Activated T-helper 1 cell treated with Interleukin-2 at 50 U/mL for 16 hours (primary cell): Measurements from ENCODE around the gene NDUFS8.

Source experiments
- DNase-seq: peaks from one replicate; pipeline ENCODE4 v3.0.0-alpha.2; 2020; ENCODE audit warnings: low read depth

NDUFS8 gene

DNA sequence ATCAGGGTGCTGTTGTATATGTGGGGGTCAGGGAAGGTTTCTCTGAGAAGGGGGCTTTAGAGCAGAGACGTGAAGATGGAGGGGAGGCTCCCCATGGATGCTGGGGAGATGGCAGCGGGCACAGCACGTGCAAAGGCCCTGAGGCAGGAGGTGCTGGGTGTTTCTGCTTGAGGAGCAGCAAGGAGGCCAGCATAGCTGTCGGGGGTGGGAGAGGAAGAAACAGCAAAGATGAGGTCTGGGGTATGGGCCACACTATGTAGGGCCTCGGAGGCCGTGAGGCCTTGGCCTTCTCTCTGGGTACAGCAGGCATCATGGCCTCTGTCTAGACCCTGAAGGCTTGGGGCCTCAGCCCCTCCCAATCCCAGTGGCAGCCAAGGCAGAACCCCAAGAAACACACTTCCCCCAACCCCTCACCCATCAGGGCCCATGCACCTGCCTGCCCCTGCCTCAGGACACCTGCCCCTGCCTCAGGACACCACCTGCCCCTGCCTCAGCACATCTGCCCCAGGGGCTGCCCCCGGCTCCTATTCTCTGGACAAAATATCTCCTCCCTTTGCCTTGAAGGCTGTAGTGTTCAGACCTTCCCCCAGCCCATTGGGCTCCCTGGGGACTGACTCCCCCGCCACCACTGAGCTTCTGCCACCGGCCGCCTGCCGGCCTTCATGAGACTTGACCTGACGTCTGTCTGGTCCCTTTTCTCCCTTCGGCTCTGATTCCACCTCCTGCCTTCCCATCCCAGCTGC, 14.1 kb upstream of the NDUFS8 start:
- DNase-seq: no peak

DNA sequence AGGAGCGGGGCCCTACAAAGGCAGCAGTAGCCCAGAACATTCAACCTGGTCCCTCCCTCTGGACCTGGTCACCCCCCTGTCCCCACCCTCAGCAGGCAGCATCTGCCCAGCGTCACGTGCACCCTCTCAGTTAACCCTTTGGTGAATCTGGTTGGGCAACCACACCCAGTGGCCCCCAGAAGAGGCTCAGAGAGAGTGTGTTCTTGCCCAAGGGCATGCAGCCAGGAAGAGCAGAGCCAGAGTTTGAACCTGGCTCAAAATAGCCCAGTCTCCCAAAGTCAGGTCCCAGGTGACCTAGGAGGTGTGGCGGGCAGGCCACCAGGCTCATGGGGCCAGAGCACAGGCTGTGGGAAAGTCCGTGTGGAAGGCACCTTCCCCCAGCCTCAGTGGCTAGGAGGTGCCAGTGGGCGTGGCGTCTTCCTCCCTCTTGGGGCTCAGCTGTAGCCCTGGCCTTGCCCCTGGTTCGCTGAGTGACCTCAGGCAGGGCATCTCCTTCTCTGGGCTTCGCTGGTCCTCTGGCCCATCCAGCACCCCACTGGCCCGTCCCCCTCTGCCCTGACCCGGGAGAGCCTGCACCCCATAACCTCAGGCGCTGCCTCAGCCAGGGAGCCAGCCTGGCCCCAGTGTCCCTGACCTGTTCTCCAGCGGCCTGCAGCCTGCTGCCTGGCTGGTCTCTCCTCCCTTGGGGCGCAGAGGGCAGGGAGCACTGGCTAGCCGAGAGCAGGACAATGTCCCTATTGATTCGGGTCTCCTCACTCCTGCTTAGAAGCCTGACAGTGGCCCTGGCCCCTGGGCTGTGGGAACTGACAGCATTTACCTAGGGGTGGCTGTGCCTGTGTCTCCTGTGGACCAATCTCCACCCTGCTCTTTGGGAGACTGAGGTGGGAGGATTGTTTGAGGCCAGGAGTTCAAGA, 13.3 kb upstream of the NDUFS8 start:
- DNase-seq: no peak

DNA sequence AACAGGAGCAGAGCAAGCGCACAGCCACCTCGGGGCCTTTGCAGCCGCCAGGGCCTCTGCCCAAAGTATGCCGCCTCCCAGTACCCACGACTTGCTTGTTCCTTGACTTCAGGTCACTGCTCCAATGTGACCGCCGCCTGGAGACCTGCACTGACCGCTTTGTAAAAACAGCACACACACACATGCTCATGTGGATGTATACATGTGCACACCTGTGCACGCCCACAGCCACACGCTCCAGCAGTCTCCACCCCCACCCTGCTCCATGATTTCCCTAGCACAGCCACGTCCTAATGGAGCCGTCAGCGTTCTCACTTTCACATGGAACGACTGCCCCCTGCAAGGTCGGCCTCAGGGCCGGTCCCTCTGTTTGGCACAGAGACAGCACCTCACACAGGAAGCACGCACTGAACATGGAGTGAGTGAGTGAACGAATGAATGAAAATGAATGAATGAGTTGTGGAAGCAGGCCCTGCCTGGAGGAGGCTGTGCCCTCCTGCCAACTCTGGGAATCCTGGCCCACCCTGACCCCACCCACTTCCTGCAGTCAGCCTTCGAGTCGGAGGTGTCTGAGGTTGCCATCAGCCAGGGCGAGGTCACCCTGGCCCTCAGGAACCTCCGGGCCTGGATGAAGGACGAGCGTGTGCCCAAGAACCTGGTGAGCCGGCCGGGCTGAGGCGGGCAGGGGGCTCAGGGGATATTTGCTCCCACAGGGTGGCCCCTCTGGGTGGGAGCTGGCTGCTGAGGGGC, 12.3 kb upstream of the NDUFS8 start:
- no peak for DNase-seq

- DNase-seq: no peak
Measured at GRCh38 chr11:68018730-68019190, 11.7 kb upstream of the NDUFS8 start.

DNA sequence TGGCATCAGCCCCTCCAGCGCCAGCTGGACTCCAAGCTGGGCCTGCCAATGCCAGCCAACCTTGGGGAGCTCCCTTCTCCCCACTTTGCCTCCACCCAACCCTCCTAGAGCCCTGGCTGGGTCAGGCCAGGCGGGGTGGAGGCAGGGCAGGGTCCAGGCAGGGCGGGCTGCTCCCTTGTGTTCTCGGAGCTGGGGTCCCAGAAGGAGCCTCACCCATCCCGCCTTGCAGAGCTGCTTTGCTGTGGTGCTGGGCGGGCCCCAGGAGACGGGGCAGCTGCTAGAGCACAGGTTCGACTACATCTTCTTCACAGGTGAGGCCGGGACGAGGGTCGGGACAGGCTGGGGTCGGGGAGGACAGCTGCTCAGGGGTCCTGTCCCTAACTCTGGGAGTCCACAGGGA, 11.0 kb upstream of the NDUFS8 start:
- no peak for DNase-seq

GRCh38 chr11:68020575-68020974, 9.9 kb upstream of the NDUFS8 start:
- no peak for DNase-seq

- no peak for DNase-seq
Measured at GRCh38 chr11:68021167-68021787, 9.2 kb upstream of the NDUFS8 start.

GRCh38 chr11:68022531-68022930, 8.0 kb upstream of the NDUFS8 start:
- DNase-seq: no peak

DNA sequence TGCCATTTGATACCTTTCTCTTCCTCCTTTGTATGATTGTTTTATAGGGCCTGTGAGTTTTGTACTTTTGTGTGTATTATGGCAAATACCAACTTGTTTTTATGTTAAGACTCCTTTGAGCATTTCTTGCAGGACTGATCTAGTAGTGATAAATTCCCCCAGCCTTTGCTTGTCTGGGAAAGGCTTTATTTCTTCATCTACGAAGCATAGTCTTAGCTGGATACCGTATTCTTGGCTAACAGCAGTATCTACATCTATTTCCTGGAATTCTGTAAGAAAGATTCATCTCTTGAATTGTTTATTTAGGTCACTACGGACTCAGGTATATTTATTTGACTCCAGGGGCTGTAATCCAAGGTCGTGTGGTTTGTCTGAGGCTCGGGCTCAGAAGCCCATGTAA, 6.0 kb upstream of the NDUFS8 start:
- no peak for DNase-seq

- no peak for DNase-seq
Measured at GRCh38 chr11:68025047-68025446, 5.4 kb upstream of the NDUFS8 start.

DNA sequence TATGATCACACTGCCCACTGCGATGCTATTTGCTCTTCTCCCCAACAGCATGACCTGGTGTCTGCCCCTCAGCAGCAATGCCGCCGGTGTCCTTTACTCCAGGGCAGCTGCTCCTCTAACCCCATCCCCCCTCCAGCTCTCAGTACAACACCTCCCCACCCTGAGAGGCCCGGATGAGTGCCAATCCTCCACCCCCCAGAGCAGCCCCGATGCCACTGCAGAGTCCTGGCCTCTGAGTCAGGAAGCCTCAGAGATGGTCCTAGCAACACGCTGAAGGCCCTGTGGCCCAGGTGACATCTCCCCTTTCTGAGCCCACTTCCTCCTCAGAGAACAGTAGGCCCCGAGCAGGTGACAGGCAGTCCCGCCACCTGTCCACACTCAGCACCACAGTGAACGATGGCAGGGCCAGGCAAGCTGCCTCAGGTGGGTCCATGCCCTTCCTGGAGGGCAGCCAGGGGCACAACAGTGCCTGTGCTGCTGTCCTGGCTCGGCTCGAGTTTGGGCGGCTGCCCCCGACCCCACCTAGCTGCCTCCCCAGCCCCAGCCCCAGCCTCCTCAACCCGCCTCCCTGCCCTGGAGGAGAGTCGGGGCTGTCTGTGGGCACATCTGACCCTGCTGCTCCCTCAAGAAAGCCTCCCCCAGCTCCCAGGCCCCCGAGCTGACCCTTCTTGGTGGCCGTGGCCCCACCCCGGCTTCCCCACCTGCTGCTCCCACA, 3.9 kb upstream of the NDUFS8 start:
- no peak for DNase-seq

- no peak for DNase-seq
Measured at GRCh38 chr11:68027667-68028066, 2.8 kb upstream of the NDUFS8 start.

- no peak for DNase-seq
Measured at GRCh38 chr11:68028802-68029545, 1.5 kb upstream of the NDUFS8 start.

GRCh38 chr11:68031144-68031464, 623 bp downstream of the NDUFS8 start:
- DNase-seq: peak; percentile 3

- no peak for DNase-seq
Measured at GRCh38 chr11:68032003-68032402, 1.5 kb downstream of the NDUFS8 start.

- no peak for DNase-seq
Measured at GRCh38 chr11:68032997-68033707, 2.7 kb downstream of the NDUFS8 start.

DNA sequence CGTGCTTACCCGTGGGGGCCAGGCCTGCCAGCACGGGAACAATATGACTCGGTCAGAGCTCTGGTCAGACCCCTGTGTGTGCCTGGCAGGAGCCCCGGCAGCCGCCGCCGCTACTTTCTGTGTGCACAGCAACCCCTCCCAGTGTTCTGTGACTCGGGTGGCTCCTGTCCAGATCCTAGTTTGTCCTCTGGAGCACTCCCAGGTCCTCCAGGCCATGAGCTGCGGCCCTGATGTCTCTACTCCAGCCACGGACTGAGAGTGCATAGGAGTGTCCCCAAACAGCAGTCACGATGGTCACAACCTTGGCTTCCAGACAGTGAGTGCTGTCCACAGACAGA, 3.2 kb downstream of the NDUFS8 start:
- DNase-seq: no peak

- DNase-seq: no peak
Measured at GRCh38 chr11:68035266-68035876, 4.9 kb downstream of the NDUFS8 start.

DNA sequence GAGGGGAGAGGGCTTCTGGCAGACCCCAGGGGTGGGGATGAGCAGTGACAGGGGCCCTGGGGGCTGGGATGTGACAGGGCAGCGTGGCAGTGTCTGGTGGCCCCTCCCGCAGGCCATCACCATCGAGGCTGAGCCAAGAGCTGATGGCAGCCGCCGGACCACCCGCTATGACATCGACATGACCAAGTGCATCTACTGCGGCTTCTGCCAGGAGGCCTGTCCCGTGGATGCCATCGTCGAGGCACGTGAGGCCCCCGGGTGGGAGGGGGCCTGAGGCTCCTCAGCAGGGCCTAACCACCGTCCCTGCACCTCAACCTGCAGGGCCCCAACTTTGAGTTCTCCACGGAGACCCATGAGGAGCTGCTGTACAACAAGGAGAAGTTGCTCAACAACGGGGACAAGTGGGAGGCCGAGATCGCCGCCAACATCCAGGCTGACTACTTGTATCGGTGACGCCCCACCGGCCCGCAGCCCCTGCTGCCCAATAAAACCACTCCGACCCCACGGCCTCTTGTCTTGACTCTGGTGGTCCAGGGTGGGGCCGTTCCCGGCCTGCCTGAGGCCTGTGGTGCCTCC, 5.7 kb downstream of the NDUFS8 start:
- no peak for DNase-seq
